Activated CD4-positive, CD25-positive, alpha-beta regulatory T cell treated with anti-CD3 and anti-CD28 coated beads, Interleukin-2, amount 50 U/mL, for 24 hours (primary cell): Measurements from ENCODE around the gene UBL4B.

Source experiments
- ATAC-seq, 2 donors: fragments of 150-1000 bp; cut with Tn5 transposase; one replicate each; pipeline ENCODE4 v1.10.0; 2021; ENCODE audit warnings: mild to moderate bottlenecking in 1 of 2, moderate library complexity in 1 of 2

Gene UBL4B

GRCh38 chr1:110085671-110086070, 26.6 kb upstream of the UBL4B start:
- ATAC-seq = no peak

- ATAC-seq = no peak
Measured at GRCh38 chr1:110086961-110087360, 25.3 kb upstream of the UBL4B start.

GRCh38 chr1:110087812-110088738, 24.2 kb upstream of the UBL4B start:
- ATAC-seq = peak; percentile 43 to 52

DNA sequence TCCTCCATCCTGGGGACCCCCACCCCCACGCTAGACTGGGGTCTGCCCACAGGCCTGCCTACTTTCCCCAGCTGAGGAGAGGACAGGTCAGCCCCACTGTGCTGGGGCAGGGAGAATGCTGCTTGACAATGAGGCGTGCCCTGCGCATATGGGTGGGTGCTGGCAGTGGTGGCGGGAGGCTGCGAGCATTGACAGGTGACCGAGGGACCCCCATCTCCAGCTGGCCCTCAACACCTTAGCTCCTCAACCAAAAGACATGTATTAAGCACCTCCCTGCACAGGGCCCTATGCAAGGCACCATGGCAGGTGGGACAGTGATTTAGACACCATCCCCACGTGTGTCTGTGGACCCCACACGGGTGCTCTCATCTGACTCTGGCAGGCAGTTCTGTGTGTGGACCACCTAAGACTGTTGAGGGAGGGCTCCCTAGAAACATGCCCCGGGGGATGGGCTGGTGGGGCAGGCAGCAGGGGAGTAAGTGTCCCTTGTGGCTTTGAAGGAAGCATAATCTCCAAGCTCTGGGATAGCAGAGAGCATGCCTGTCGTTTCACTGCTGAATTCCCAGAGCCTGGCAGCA, 23.4 kb upstream of the UBL4B start:
- no peak for ATAC-seq

DNA sequence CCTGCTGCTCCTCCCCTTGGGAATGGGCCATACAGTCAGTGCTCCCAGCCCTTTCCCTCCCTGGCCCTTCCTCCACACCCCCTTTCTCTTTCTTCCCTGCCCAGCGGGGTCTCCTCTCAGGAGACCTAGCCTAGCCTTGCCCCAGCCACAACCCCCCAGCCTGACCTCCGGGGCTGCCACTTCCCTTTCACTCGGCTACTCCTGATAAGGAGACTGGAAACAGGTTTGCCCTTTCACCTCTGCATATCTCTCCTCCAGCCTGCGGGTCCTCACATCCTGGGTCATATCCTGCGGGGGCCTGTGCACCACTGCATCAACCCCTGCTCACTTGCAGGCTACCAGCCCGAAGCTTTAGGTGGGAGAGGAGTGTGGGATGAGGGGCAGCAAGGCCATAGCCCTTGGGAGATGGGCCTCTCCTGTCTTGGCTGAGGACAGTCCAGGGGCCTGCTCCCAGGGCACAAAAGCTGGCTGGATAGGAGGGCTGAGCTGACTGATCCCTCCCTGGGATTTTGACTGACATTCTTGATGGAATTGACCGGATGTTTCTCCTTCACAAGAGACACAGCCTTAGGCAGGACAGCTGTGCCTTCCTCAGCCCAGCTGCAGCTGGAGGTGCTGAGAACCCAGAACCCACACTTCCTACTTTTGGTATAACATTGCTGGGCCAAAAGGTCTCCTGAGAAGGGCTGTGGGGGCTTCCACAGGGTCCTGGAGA, 22.5 kb upstream of the UBL4B start:
- ATAC-seq = no peak

DNA sequence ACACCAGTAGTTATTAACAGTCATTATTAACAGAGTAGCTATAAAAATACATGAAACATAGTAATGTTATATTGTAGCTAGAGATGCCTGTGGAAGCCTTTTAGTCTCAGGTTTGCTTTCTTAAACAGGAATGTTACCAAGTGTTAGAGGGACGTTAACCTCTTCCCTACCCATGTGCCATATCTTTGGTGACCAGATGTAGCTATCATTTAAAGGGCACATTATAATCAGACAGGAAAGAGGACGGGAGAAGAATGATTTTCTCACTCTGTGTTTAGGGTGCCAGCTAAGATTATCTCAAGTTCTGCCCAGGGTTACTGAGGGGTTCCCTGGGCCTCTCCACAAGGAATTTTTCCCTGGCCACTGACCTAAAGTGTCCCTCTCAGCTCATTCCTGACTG, 20.9 kb upstream of the UBL4B start:
- ATAC-seq = no peak

DNA sequence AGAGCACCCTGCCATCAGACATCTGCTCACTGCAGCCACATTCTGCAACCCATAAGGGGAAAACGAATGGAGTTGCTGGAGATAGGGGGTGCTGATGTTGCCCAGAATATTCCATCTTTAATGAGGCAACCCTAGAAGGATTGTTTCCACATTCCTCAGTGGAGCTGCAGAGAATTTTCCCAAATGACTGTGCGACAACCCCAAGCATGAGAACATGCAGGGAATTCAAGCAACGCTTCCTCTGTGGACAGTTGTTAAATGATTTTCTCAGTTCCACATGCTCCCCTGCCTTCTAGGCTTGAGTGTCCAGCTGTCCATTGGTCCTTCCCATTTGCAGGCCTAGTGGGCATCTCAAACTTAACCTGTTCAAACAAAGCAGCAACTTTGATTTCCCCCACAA, 20.5 kb upstream of the UBL4B start:
- ATAC-seq = no peak

DNA sequence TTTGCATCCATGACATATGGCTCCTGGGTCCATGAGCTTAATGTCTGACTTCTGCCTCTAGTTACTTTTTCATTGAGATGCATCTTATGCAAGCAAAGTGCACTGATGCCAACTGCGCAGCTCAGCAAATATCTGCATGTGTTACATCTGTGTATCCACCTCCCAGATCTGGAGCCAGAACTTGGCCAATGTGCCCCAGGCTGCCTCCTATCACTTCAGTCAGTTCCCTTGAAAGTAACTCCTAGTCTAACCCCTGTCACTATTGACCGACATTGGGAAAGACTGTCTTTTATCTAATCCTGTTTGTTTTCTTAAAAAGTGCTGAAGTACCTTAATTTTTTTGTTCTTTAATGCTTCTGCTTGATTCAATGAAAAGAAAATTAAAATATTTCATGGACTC, 19.3 kb upstream of the UBL4B start:
- no peak for ATAC-seq

GRCh38 chr1:110094931-110095654, 17.1 kb upstream of the UBL4B start:
- ATAC-seq = no peak

- ATAC-seq = no peak
Measured at GRCh38 chr1:110097507-110098221, 14.6 kb upstream of the UBL4B start.

- no peak for ATAC-seq
Measured at GRCh38 chr1:110098222-110099026, 13.8 kb upstream of the UBL4B start.

- no peak for ATAC-seq
Measured at GRCh38 chr1:110100335-110100734, 11.9 kb upstream of the UBL4B start.

DNA sequence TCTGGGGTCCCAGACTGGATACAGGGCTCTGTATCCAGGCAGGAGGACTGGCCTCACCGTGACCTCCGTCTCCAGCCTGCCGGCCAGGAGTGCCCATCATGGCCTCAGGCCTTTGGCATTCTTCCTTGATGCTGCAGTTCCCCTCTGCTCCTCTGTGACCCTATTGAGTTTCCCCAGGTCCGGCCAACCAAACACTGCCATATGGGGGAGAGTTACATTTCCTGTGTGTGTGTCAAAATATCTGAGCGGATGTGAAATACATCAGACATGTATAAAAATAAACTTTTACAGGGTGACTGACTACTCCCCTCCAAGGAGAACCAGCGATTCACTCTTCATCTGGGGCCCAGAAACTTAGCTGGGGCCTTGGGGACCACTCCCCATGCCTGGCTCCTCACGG, 10.2 kb upstream of the UBL4B start:
- ATAC-seq = no peak

DNA sequence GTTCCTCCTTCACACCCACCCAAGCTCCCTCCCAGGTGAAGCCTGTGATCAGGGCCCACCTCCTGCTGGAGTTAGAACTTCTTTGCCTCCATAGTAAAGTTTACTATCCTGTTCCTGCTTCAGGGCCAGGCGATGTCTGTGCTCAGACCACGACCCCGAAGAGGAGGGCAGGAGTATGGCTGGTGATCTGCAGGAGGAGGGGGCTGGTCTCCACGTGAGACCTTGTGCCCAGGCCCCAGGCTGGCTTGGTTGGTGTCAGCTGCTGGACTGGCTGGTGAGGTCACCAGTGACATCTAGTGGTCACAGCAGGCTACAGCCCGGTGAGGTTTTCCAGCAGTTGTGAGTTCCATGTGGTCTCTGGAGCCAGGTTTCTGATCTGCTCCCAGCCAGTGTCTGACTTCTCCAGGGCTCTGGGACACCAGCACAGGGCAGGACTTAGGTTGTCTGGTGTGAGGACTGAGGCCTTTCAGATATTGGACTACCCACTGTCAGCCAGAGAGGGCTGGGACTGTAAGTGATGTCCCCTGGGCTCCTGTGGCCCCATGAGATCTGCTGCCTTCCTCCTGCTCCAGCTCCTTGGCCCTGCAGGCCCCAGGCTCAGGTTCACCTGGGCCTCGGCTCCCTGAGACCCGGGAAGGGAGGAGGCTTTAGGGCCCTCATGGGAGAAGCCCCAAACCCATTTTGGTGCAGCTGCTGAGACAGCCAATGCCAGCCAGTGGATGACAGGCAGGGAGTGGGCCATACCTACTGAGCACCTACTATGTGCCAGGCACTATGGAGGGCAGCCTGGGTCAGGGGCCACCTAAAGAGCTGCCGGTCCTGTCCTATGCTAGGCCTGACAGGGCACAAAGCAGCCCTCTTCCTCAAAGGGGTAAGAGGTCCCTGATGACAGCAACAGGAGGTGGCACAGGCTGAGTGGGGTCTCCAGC, 6.0 kb upstream of the UBL4B start:
- peak; percentile 83 to 84 for ATAC-seq

DNA sequence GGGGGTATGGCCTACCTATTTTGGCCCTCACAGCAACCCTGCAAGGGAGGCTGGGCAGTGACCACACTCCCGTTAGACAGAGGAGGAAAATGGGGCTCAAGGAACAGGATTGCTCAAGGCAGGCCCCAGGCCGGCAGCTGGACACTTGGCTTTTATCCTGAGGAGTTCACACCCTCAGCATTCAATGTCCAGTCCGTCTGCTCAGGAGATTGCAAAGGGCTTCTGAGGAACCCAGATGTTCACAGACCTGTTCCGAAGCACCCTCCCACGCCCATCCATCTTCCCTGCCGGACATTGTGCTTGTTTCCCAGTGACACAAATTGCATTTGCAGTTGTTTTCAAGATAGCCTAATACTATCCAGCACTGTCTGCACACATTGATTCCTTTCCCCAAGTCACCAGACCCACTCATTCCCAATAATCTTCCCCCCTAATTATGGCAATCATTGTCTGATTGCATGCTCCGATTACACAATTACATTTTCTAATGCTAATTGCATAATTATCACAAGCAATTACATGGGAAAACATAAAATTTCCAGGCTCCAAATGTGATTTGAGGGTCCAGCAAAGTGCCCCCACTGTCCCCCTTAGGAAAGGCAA, 4.3 kb upstream of the UBL4B start:
- no peak for ATAC-seq

GRCh38 chr1:110111081-110111480, 1.2 kb upstream of the UBL4B start:
- ATAC-seq = no peak

GRCh38 chr1:110112656-110113055, 413 bp downstream of the UBL4B start:
- no peak for ATAC-seq

DNA sequence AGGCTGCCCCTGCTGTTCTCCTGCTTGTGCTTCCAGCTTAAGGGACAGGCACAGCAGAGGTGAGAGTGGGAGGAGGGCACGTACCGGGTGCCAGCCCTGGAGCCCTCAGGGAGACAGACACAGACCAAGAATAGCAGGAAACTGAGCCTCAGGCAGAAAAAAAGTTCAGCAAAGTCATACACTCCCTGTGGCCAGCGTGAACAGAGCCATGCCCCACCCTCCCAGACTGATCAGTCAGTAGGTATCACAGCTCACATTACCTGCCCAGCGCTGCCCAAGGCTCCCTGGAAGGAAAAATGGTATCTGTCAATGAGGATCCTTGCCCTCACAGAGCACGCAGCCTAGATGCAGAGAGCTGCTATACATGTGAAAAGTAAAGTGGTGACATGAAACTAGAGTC, 1.3 kb downstream of the UBL4B start:
- ATAC-seq = no peak

DNA sequence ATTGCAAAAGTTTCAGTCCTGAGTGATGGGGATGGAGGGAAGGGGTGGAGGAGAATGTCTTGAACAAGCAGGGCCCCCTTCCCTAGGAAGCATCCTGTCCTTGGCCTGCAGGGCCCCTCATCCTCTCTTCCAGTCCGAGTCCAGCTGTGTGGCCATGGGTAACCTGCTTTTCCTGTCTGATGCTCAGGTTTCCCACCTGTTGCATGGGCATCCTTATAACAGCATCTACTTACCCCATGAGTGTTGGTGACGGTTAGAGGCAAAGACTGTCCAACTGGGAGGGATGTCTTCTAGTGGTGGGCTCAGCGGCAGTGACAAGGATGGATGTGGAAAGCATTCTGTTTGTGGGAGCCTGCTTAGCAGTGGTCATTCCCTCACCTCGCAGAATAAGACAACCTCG, 1.9 kb downstream of the UBL4B start:
- ATAC-seq = no peak

DNA sequence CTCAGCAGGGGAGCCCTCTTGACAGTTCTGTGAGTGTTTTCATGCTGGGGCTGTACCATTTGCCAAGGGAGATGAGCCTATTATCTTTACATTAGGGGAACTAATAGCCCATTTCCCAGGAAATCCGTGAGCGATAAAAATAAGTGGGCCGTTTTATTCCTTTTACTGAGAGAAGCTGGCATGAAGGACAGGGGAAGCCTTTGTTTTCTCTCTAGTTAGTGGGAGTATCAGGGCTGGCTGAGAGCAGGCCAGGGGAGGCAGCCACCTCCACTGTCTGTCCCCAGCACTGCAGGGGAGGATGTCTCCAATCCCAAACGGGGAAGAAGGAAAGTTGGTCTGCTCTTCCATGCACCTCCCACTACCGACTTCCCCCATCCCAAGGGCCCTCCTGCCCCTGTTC, 2.5 kb downstream of the UBL4B start:
- ATAC-seq = no peak
